HG03196 (cell line): ENCODE data around the gene LTBP3.

Source experiments
- ATAC-seq: cut with Tn5 transposase; IDR thresholded peaks from one replicate; pipeline ENCODE4 v1.9.1; 2021; ENCODE audit not compliant: unreplicated experiment

The LTBP3 gene

DNA sequence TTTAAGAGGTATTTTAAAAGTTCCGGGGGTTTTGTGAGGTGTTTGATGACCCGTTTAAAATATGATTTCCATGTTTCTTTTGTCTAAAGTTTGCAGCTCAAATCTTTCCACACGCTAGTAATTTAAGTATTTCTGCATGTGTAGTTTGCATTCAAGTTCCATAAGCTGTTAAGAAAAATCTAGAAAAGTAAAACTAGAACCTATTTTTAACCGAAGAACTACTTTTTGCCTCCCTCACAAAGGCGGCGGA is 59.5 kb downstream of the LTBP3 start:
- no peak for ATAC-seq

DNA sequence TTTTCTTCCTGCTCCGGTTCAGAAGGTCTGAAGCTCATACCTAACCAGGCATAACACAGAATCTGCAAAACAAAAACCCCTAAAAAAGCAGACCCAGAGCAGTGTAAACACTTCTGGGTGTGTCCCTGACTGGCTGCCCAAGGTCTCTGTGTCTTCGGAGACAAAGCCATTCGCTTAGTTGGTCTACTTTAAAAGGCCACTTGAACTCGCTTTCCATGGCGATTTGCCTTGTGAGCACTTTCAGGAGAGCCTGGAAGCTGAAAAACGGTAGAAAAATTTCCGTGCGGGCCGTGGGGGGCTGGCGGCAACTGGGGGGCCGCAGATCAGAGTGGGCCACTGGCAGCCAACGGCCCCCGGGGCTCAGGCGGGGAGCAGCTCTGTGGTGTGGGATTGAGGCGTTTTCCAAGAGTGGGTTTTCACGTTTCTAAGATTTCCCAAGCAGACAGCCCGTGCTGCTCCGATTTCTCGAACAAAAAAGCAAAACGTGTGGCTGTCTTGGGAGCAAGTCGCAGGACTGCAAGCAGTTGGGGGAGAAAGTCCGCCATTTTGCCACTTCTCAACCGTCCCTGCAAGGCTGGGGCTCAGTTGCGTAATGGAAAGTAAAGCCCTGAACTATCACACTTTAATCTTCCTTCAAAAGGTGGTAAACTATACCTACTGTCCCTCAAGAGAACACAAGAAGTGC is 60.0 kb downstream of the LTBP3 start:
- no peak for ATAC-seq

DNA sequence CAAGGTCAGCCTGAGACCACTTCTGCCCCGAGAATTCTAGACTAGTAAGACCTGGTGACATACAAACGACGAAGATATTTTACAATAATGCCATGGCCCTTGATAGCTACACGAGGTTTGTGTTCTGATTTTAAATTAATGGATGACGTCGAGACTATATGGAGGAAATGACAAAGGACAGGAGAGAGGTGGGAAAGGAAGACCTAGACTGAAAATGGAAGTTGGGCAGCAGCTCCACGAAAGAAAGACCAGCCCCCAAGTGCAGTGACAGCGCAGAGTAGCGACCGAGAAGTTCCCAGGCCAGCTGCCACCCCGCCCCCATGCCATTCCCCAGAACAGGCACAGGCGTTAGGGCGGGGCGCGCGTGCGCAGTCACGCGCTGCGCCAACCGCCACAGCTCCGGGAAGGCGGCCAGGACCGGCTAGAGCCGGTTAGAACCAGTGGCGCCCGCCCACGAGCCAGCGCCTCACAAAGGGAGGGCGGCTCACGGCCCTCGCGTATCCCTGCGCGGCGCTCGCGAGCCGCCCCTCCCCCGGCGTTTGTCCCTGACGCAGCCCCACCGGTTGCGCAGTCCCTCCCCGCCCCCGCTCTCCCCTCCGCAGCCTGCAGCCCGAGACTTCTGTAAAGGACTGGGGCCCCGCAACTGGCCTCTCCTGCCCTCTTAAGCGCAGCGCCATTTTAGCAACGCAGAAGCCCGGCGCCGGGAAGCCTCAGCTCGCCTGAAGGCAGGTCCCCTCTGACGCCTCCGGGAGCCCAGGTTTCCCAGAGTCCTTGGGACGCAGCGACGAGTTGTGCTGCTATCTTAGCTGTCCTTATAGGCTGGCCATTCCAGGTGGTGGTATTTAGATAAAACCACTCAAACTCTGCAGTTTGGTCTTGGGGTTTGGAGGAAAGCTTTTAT is 60.8 kb downstream of the LTBP3 start:
- ATAC-seq, result peak; percentile 55

DNA sequence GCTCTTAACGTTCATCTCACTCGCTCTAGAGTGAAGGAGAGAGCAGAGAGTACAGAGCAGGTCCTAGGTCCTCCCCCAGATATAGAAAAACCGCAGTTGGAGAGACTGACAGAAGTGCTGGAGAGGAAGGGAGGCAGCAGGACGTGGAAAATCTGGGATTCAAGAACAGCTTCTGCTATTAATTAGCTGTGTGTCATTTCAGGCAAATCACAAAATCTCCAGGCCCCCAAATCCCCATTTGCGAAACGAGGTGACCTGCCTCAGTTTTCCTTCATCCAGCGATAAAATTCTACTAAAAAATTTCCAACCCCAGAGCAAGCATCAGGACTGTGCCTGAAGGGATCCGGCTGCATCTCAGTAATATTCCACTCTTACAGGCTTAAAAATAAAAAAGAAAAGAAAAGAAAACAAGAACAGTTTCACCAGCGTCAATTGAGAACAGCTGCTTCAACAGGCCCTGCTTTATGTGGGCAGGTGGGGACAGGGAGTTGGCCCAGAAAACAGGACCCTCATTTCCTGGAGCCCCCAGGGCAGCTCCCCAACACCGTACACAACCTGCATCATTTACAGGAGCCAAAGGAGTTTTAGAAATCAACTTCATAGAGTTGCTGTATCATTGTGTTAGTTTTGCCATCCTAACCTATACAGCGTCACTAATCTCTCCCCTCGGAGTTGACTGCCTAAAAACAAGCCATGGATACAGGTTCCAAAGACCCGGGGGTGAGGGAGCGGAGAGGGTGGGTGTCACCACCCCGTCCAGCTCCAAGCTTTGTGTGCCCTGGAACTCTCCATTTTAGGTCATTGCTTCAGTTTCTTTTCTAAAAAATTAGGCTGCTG is 61.6 kb downstream of the LTBP3 start:
- peak; percentile 2 for ATAC-seq

DNA sequence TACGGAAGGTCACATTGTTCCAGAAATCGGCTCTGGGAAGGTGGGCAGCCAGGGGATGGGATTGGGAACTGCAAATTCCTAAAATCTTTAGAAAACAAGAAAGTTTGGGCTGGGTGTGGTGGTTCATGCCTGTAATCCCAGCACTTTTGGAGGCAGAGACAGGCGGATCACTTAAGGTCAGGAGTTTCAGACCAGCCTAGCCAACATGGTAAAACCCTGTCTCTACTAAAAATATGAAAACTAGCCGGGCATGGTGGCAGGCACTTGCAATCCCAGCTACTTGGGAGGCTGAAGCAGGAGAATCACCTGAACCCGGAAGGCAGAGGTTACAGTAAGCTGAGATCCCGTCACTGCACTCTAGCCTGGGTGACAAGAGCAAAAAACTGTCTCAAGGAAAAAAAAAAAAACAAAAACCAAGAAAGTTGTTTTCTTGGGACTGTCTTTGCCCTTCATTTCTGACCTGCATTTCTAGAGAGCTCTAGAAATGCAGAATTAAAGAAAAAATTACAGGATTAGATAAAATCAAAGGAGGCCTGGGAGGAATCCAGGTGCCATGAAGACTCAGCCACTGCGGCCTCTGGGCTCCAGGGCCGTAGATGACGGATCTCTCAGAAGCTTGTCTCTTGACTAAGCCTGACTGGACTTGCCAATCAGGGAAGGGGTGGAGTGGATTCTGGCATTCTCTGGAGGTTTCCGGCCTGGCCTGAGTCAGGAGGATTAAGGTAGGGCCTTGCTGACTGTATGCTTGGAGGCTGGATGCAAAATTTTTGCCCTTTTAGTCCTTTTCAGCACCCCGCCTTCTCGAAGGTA is 64.6 kb downstream of the LTBP3 start:
- no peak for ATAC-seq

DNA sequence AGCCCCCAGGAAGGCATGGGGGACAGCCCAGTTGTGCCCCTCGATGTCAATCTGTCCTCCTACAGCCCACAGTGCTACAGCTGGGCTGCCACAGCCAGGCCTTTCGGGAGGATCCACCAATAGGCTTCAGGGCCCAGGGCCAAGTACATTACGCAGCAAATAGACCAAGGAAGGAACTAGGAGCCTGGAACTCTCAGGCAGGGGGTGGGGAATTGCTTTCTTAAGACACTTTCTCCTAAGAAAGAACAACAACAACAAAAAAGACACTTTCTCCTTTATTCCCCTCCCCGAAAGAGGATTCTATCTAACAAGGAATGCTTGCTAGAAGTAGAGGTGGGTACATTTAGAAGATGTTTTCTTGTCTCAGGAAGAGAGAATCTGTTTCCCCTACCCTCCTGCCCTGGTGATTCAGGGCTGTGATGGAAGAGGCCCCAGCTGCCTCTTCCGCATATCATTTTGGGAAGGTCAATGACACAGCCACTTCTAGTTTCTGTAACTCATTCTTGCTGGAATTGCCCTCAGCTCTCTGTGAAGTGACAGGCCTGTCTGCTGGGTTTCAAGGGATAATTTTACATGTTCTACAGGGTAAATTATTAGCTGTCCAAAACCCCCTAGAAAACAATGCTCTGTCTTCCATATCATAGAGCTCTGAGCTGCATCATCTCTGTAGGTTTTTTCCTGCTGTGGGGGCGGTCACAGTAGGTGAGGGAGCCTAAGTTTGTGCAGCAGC is 65.4 kb downstream of the LTBP3 start:
- ATAC-seq, result no peak

DNA sequence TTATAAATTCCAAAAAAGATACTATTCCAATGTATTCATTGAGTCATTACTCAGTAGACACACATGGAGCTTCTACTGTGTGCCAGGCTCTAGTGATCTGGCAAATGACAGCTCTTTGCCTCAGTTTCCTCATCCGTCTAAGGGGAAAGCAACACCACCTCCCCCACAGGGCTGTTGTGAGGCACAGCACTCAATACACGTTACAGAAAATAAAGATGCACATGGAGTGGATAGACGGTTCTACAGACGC is 65.8 kb downstream of the LTBP3 start:
- no peak for ATAC-seq

DNA sequence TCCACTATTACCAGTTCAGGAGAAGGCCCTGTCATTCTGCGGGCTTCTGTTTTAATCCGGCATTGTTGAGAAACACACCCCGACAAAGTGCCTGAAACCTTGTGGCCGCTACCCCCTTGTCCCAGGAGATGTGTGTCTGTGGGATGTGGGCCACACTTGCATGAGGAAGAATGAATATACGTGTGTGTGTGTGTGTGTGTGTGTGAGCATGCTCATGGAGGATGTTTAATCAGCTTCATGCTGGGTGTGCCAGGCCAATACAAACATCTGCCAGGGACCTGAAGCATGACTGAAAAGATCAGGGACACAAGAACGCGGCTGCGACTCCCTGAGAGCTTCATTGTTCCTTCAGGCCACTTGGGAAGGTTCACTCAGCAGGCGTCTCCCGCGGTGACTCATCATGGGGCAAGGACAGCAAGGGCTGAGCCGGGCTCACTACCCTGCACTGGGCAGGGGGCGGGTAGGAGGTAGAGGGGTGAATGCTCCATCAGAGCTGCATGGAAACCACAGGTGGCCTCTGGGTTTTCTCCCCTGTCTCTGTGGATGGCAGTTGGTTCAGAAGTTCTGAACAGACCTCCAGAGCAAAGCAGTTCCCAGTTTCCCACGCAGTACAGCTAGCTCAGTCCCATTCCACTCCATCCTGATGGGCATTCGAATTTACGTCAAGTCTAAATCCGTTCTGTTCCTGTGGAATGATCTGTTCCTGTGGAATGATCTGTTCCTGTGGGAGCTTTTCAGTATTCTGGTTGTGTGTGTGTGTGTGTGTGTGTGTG is 66.4 kb downstream of the LTBP3 start:
- no peak for ATAC-seq

DNA sequence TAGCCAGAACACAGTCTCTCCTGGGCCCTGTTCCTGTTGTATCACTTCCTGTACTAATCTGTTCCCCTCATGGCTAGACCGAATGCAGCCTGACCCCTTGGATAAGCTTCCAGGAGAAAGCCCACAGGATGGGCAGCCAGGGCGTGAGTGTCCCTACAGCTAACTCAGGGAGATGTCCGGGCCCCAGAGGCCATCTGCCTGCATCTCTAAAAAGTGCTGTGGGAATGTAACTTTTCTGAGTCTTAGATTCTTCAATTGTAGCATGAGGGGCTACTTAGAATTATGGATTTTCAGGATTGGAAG is 67.0 kb downstream of the LTBP3 start:
- ATAC-seq, result no peak

DNA sequence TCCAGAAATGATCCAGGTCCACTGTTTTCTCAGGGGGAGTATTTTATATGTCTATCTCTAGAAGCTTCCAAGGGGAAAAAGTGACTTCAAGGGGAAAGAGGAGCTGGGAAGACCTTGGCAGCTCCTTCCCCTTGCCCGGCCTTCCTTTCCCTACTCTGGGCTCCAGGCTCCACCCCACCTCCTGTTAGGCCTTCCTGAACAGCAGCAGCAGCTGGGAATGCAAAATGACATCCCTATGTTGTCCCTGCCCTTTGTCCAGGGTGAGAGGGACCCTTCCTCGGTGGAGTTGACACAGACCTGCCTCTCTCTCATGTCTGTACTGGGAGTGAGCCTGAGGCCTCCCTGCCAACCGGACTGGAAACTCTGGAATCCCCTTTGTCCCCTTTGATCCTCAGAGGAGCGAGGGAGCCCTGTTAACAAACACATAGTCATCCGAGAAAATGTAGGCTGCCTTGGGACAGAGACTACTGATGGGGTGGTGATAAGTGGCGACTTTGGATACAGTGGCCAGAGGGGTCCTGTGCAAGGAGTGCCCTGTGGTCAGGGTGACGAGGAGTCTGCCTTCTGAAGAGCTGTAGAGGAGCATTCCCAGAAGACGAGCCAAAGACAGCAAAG is 68.3 kb downstream of the LTBP3 start:
- no peak for ATAC-seq

DNA sequence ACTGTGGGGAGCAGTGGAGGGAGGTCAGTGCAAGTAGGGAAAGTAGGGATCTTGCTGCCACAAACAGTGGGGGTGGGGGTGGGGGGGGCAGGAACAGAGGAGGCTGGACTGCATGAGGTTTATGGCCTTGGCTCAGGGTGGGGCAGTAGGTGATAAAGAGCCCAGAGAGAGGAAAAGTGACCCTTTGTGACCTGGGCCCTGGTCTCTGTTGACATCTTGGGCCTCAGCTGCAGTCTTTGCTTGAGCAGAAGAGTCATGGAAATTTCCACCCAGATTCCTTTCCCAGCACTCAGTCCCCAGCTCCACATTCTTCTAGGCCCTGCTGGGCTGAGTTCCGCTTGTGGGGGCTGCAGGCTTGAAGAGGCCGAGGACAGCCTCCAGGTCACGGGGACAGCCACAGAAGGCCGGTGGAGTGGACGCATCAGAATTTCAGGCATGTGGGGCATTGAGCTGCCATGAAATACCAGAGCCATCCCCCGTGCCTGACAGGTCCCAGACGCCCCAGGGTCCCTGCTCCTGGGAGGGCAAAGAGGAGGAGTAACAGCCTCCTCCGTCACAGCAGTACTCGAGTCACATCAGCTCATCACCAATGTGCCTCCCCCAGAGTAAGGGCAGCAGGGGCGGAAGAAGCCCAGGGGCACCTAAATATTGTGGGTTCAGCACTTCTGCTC is 69.0 kb downstream of the LTBP3 start:
- no peak for ATAC-seq
